ENCODE data around the gene LRP1B. TPM values are rescaled to one million over a fixed set of nuclear protein-coding genes. Genes with fewer than 3 reads are reported as not detected.

The LRP1B gene
- total and polyA plus RNA-seq, 2 of the 8 experiments (the other 6 are each of a cell fraction or from before 2014, with no cell fraction given), result 0.03 TPM; not detected in 1

DNA sequence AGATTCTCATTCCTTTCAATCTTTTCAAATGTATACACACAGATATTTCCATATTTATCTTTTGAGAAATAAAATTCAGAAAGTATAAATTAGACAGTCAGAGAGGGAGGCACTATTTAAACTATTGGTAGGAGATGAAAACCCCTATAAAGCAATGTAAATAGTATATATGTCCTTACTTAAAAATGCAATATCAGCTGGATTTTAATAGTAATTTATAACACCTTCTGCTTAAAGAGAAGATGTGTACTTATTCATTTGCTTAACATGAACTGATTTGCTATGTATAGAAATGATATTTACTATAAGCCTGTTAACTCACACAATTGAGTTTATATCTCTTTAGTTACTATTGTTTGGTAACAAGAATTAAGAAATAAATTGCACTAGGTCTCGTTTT lies 163.3 kb downstream of the LRP1B start (continued):
- TF ChIP-seq, protein P1, sequence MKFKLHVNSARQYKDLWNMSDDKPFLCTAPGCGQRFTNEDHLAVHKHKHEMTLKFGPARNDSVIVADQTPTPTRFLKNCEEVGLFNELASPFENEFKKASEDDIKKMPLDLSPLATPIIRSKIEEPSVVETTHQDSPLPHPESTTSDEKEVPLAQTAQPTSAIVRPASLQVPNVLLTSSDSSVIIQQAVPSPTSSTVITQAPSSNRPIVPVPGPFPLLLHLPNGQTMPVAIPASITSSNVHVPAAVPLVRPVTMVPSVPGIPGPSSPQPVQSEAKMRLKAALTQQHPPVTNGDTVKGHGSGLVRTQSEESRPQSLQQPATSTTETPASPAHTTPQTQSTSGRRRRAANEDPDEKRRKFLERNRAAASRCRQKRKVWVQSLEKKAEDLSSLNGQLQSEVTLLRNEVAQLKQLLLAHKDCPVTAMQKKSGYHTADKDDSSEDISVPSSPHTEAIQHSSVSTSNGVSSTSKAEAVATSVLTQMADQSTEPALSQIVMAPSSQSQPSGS (IDR thresholded peaks at IDR 0.05; ENCODE audit: low read length), result no peak
- no peak for TF ChIP-seq SAP30 (IDR thresholded peaks at IDR 0.05; ENCODE audit: insufficient read depth, insufficient replicate concordance, low read length)
- no peak for TF ChIP-seq GABPA (IDR thresholded peaks at IDR 0.05; ENCODE audit: borderline replicate concordance, insufficient read depth, low read length)

All from H1 (cell line).